HUES6 (cell line): Measurements from ENCODE around the gene SP110.
A peak's percentile ranks its signal among the peaks of the same experiment; 100 is the strongest.
"Not testable (repeated sequence)": the region's sequence is repeated elsewhere in the genome, so short reads cannot be mapped to it uniquely, and the experiment has no call there.

Experiments used
- H3K27ac ChIP-seq: 2 replicates; pipeline ENCODE4 v1.7.0; 2013; ENCODE audit warnings: low read depth, mild to moderate bottlenecking, low read length, inconsistent platforms
- H3K27me3 ChIP-seq: 2 replicates; pipeline ENCODE4 v1.6.1; 2013; ENCODE audit warnings: low read length; ENCODE audit not compliant: control insufficient read depth, insufficient read depth
- H3K36me3 ChIP-seq: 2 replicates; pipeline ENCODE4 v1.6.1; 2013; ENCODE audit warnings: low read length; ENCODE audit not compliant: control insufficient read depth, insufficient read depth
- H3K4me1 ChIP-seq: 2 replicates; pipeline ENCODE4 v1.6.1; 2013; ENCODE audit warnings: low read length; ENCODE audit not compliant: control insufficient read depth, insufficient read depth
- H3K4me3 ChIP-seq: 2 replicates; pipeline ENCODE4 v1.5.1; 2013; ENCODE audit warnings: low read depth, low read length
- H3K9ac ChIP-seq: one replicate; pipeline ENCODE4 v1.6.1; 2013; ENCODE audit warnings: mild to moderate bottlenecking, low read length
- H3K9me3 ChIP-seq: 2 replicates; pipeline ENCODE4 v1.6.1; 2013; ENCODE audit warnings: low read depth, low read length; ENCODE audit not compliant: control insufficient read depth, insufficient read depth

Gene SP110

GRCh38 chr2:230224458-230224857 is 4.7 kb upstream of the SP110 start:
- H3K4me3 ChIP-seq = no peak overlapping the region
- no peak overlapping the region for H3K27ac ChIP-seq
- no peaks in the 10 kb centered on the region for H3K9me3 ChIP-seq
- H3K27me3 ChIP-seq = no peaks in the 10 kb centered on the region
- no peaks in the 10 kb centered on the region for H3K36me3 ChIP-seq
- peaks cover 7% of the 10 kb centered on the region; the same call in 1 of the 2 replicates for H3K4me1 ChIP-seq
- H3K9ac ChIP-seq = no peak overlapping the region

- not testable (repeated sequence) for H3K36me3 ChIP-seq, H3K9me3 ChIP-seq, H3K4me1 ChIP-seq, H3K9ac ChIP-seq, H3K27me3 ChIP-seq, H3K4me3 ChIP-seq, H3K27ac ChIP-seq
Observed at GRCh38 chr2:230222829-230223228, 3.0 kb upstream of the SP110 start.

- H3K27ac ChIP-seq = no peak overlapping the region
- peaks cover 8% of the 10 kb centered on the region; the same call in 1 of the 2 replicates for H3K4me1 ChIP-seq
- H3K9me3 ChIP-seq = no peaks in the 10 kb centered on the region
- no peak overlapping the region for H3K9ac ChIP-seq
- no peaks in the 10 kb centered on the region for H3K27me3 ChIP-seq
- H3K4me3 ChIP-seq = no peak overlapping the region
- no peaks in the 10 kb centered on the region for H3K36me3 ChIP-seq
Observed at GRCh38 chr2:230221493-230221892, 1.7 kb upstream of the SP110 start.

GRCh38 chr2:230220347-230220969 is 674 bp upstream of the SP110 start:
- no peak overlapping the region for H3K27ac ChIP-seq
- H3K9me3 ChIP-seq = no peaks in the 10 kb centered on the region
- H3K9ac ChIP-seq = no peak overlapping the region
- H3K4me1 ChIP-seq = peaks cover 8% of the 10 kb centered on the region; the same call in 1 of the 2 replicates
- H3K36me3 ChIP-seq = no peaks in the 10 kb centered on the region
- no peaks in the 10 kb centered on the region for H3K27me3 ChIP-seq
- peak overlapping the region; percentile 57 for H3K4me3 ChIP-seq

- Histone ChIP-seq H3K27me3 (no peaks in the 10 kb centered on the region), H3K4me3 (no peak overlapping the region), H3K9me3 (no peaks in the 10 kb centered on the region), H3K36me3 (no peaks in the 10 kb centered on the region), H3K4me1 (peaks cover 8% of the 10 kb centered on the region; the same call in 1 of the 2 replicates), H3K9ac (no peak overlapping the region), H3K27ac (no peak overlapping the region)
Observed at GRCh38 chr2:230218421-230218820, 1.4 kb downstream of the SP110 start.

- Histone ChIP-seq H3K9me3 (no peaks in the 10 kb centered on the region), H3K36me3 (no peaks in the 10 kb centered on the region), H3K27ac (no peak overlapping the region), H3K4me1 (peaks cover 8% of the 10 kb centered on the region; the same call in 1 of the 2 replicates), H3K27me3 (no peaks in the 10 kb centered on the region), H3K4me3 (no peak overlapping the region), H3K9ac (no peak overlapping the region)
Observed at GRCh38 chr2:230217424-230217823, 2.4 kb downstream of the SP110 start.

- Histone ChIP-seq H3K4me1 (peaks cover 8% of the 10 kb centered on the region; the same call in 1 of the 2 replicates), H3K36me3 (no peaks in the 10 kb centered on the region), H3K9ac (no peak overlapping the region), H3K27me3 (no peaks in the 10 kb centered on the region), H3K27ac (no peak overlapping the region), H3K4me3 (no peak overlapping the region), H3K9me3 (no peaks in the 10 kb centered on the region)
Observed at GRCh38 chr2:230216489-230216888, 3.3 kb downstream of the SP110 start.

- H3K27me3 ChIP-seq = no peaks in the 10 kb centered on the region
- H3K9me3 ChIP-seq = no peaks in the 10 kb centered on the region
- no peaks in the 10 kb centered on the region for H3K4me1 ChIP-seq
- no peak overlapping the region for H3K27ac ChIP-seq
- H3K4me3 ChIP-seq = no peak overlapping the region
- H3K36me3 ChIP-seq = no peaks in the 10 kb centered on the region
- no peak overlapping the region for H3K9ac ChIP-seq
Observed at GRCh38 chr2:230209422-230210051, 10.2 kb downstream of the SP110 start.

GRCh38 chr2:230208576-230208975 is 11.2 kb downstream of the SP110 start:
- H3K4me3 ChIP-seq = no peak overlapping the region
- H3K27ac ChIP-seq = no peak overlapping the region
- H3K9me3 ChIP-seq = no peaks in the 10 kb centered on the region
- no peaks in the 10 kb centered on the region for H3K4me1 ChIP-seq
- H3K27me3 ChIP-seq = no peaks in the 10 kb centered on the region
- no peaks in the 10 kb centered on the region for H3K36me3 ChIP-seq
- no peak overlapping the region for H3K9ac ChIP-seq

GRCh38 chr2:230205721-230206120 is 14.1 kb downstream of the SP110 start:
- Histone ChIP-seq H3K9me3 (peaks cover 3% of the 10 kb centered on the region; the same call in 1 of the 2 replicates), H3K27me3 (no peaks in the 10 kb centered on the region), H3K36me3 (no peaks in the 10 kb centered on the region), H3K27ac (no peak overlapping the region), H3K9ac (no peak overlapping the region), H3K4me3 (no peak overlapping the region), H3K4me1 (no peaks in the 10 kb centered on the region)

GRCh38 chr2:230205034-230205433 is 14.8 kb downstream of the SP110 start:
- no peaks in the 10 kb centered on the region for H3K27me3 ChIP-seq
- H3K36me3 ChIP-seq = no peaks in the 10 kb centered on the region
- no peak overlapping the region for H3K9ac ChIP-seq
- no peak overlapping the region for H3K4me3 ChIP-seq
- H3K27ac ChIP-seq = no peak overlapping the region
- no peaks in the 10 kb centered on the region for H3K4me1 ChIP-seq
- H3K9me3 ChIP-seq = peaks cover 3% of the 10 kb centered on the region; the same call in 1 of the 2 replicates
